HepG2 (cell line): ENCODE results near the gene ACSM3. TPM values are rescaled to one million over a fixed set of nuclear protein-coding genes. Genes with fewer than 3 reads are reported as not detected.

Experiments used
- BRD4 ChIP-seq: sonication (generic); formaldehyde crosslinking; IDR thresholded peaks from 2 replicates; pipeline ENCODE4 v1.4.0; 2020; ENCODE audit warnings: missing genetic modification reagents
- CAMTA2 ChIP-seq: sonication (generic); formaldehyde crosslinking; IDR thresholded peaks from 2 replicates; pipeline ENCODE4 v1.4.0; 2020; ENCODE audit warnings: mild to moderate bottlenecking, missing genetic modification reagents, borderline replicate concordance
- FOXC1 ChIP-seq: sonication (generic); formaldehyde crosslinking; IDR thresholded peaks from 2 replicates; pipeline ENCODE4 v1.8.0; 2022; ENCODE audit warnings: mild to moderate bottlenecking, missing genetic modification reagents, borderline replicate concordance
- GTF3A ChIP-seq: sonication (generic); formaldehyde crosslinking; conservative IDR thresholded peaks from 2 replicates; pipeline ENCODE4 v1.4.0; 2020; ENCODE audit warnings: mild to moderate bottlenecking, missing genetic modification reagents
- HES4 ChIP-seq: sonication (generic); formaldehyde crosslinking; IDR thresholded peaks from 2 replicates; pipeline ENCODE4 v1.9.0; 2021; ENCODE audit warnings: mild to moderate bottlenecking, missing genetic modification reagents, borderline replicate concordance
- KLF9 ChIP-seq: IDR thresholded peaks from 2 replicates; pipeline ENCODE4 v1.6.1; 2016; ENCODE audit warnings: low read depth
- MEIS1 ChIP-seq: sonication (generic); formaldehyde crosslinking; IDR thresholded peaks from 2 replicates; pipeline ENCODE4 v1.9.0; 2021; ENCODE audit warnings: mild to moderate bottlenecking, missing genetic modification reagents, moderate library complexity, borderline replicate concordance
- MLX ChIP-seq: IDR thresholded peaks from 2 replicates; pipeline ENCODE4 v1.6.1; 2016
- MTERF4 ChIP-seq: sonication (generic); formaldehyde crosslinking; IDR thresholded peaks from 2 replicates; pipeline ENCODE4 v1.8.0; 2023; ENCODE audit warnings: mild to moderate bottlenecking, missing genetic modification reagents
- MXD4 ChIP-seq: IDR thresholded peaks from 2 replicates; pipeline ENCODE4 v1.6.1; 2016; ENCODE audit warnings: mild to moderate bottlenecking, missing biosample characterization, missing genetic modification reagents
- MXI1 ChIP-seq: IDR thresholded peaks from 3 replicates; pipeline ENCODE4 v1.6.1; 2012; ENCODE audit warnings: low read depth, low read length, inconsistent platforms, borderline replicate concordance
- NCOR1 ChIP-seq: fragments of 200-600 bp; sonication (generic); IDR thresholded peaks from 2 replicates; pipeline ENCODE4 v1.7.0; 2017; ENCODE audit warnings: antibody characterized with exemption, low read length, borderline replicate concordance
- SCMH1 ChIP-seq: sonication (generic); formaldehyde crosslinking; IDR thresholded peaks from 2 replicates; pipeline ENCODE4 v1.9.0; 2021; ENCODE audit warnings: missing genetic modification reagents, mild to moderate bottlenecking, borderline replicate concordance
- SIN3A ChIP-seq: IDR thresholded peaks from 2 replicates; pipeline ENCODE4 v1.6.1; 2011; ENCODE audit warnings: low read depth, mild to moderate bottlenecking, control low read depth, low read length, borderline replicate concordance
- SIX1 ChIP-seq: sonication (generic); formaldehyde crosslinking; IDR thresholded peaks from 2 replicates; pipeline ENCODE4 v1.4.0; 2020; ENCODE audit warnings: missing genetic modification reagents, borderline replicate concordance
- ZBTB7A ChIP-seq: sonication (generic); formaldehyde crosslinking; IDR thresholded peaks from 2 replicates; pipeline ENCODE4 v1.8.0; 2022; ENCODE audit warnings: mild to moderate bottlenecking, missing genetic modification reagents
- ZFY ChIP-seq: sonication (generic); formaldehyde crosslinking; IDR thresholded peaks from 2 replicates; pipeline ENCODE4 v1.4.0; 2020; ENCODE audit warnings: missing genetic modification reagents
- ZNF160 ChIP-seq: sonication (generic); formaldehyde crosslinking; IDR thresholded peaks from 2 replicates; pipeline ENCODE4 v1.8.0; 2022; ENCODE audit warnings: mild to moderate bottlenecking, inconsistent platforms, missing genetic modification reagents
- ZNF232 ChIP-seq: sonication (generic); formaldehyde crosslinking; IDR thresholded peaks from 2 replicates; pipeline ENCODE4 v1.4.0; 2020; ENCODE audit warnings: missing genetic modification reagents, borderline replicate concordance
- ZNF564 ChIP-seq: sonication (generic); formaldehyde crosslinking; IDR thresholded peaks from 2 replicates; pipeline ENCODE4 v1.8.1; 2023; ENCODE audit warnings: mild to moderate bottlenecking, missing genetic modification reagents
- ZNF850 ChIP-seq: sonication (generic); formaldehyde crosslinking; conservative IDR thresholded peaks from 2 replicates; pipeline ENCODE4 v1.9.0; 2021; ENCODE audit warnings: mild to moderate bottlenecking, missing genetic modification reagents
- ZSCAN5A ChIP-seq: sonication (generic); formaldehyde crosslinking; IDR thresholded peaks from 2 replicates; pipeline ENCODE4 v1.8.0; 2022; ENCODE audit warnings: mild to moderate bottlenecking, missing genetic modification reagents, borderline replicate concordance
- polyA plus RNA-seq, 8 experiments: library from polyadenylated mRNA; depleted of rRNA in 3 of 8; stranded (reverse) in 7 of 8; unstranded in 1 of 8; fragments of >200 nt; fragmentation: Illumina TruSeq in 4 of 8; extraction: Trizol in 4 of 8; gene quantifications; 2 replicates each; pipeline versions ENCODE4 v1.2.1 to v1.2.3, GENCODE V29; 2011 to 2016; ENCODE audit warnings: low read depth in 4 of 8, missing spikeins in 1 of 8, mixed read lengths in 1 of 8; ENCODE audit not compliant: insufficient read depth in 1 of 8
- total RNA-seq, 5 experiments: library from RNA; depleted of rRNA; stranded (reverse); fragments of >200 nt; fragmentation: Illumina TruSeq; extraction: Trizol; gene quantifications; 2 replicates each; pipeline ENCODE4 v1.2.3, GENCODE V29; 2016; ENCODE audit warnings: low read depth in 1 of 5
- TF ChIP-seq, protein P1 (sequence below): sonication (generic); formaldehyde crosslinking; IDR thresholded peaks from 2 replicates; pipeline ENCODE4 v1.4.0; 2020; ENCODE audit warnings: missing genetic modification reagents, borderline replicate concordance

ACSM3 gene
- total and polyA plus RNA-seq, 2 of the 13 experiments (the other 11 are each of a cell fraction or from before 2014, with no cell fraction given), result 74.0 to 108 TPM

DNA sequence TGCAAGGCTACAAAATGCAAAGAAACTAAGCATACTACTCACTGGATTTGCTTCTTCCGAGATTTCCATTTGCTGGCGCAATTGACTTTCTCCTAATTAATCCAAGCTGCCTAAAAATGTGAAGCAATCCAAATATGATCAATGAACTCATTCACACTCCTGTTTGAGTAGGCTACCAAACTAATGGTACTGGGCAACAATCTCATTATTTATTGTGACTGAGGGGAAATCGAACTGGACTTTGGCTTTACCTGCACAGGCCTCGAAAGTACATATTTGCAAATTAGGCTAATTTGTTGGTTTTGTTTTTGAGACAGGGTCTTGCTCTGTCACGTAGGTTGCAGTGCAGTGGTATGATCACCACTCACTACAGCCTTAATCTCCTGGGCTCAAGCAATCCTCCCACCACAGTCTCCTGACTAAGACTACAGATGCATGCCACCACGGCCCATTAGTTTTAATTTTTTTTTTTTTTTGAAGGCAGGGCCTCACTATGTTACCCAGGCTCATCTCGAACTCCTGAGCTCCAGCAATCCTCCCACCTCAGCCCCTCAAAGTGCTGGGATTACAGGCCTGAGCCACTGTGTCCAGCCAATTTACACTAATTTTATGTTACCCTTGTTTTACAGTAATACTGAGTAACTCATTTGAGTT is 39.9 kb downstream of the ACSM3 start (continued):
- TF ChIP-seq SIX1 (CRISPR knock-in tag) (peak; percentile 32; the same call in 1 of the 2 replicates), SCMH1 (CRISPR knock-in tag) (no peak), SIN3A (no peak), ZNF564 (CRISPR knock-in tag) (peak; percentile 62; the same call in 1 of the 2 replicates), ZFY (CRISPR knock-in tag) (peak; percentile 65; the same call in 1 of the 2 replicates), KLF9 (peak; percentile 41; the same call in 1 of the 2 replicates), NCOR1 (peak; percentile 45; the same call in 1 of the 2 replicates), CAMTA2 (CRISPR knock-in tag) (peak; percentile 63; the same call in 1 of the 2 replicates), BRD4 (CRISPR knock-in tag) (peak; percentile 83; the same call in 1 of the 2 replicates), ZBTB7A (CRISPR knock-in tag) (peak; percentile 64; the same call in 1 of the 2 replicates), ZSCAN5A (CRISPR knock-in tag) (peak; percentile 93), MXI1 (no peak), MEIS1 (peak; percentile 87), MXD4 (no peak), ZNF850 (CRISPR knock-in tag) (no peak), ZNF232 (CRISPR knock-in tag) (0 out of 2 replicates have a peak, but pooled peaks have one; percentile 37), HES4 (CRISPR knock-in tag) (no peak), FOXC1 (CRISPR knock-in tag) (peak; percentile 66; the same call in 1 of the 2 replicates), GTF3A (CRISPR knock-in tag) (no peak), MTERF4 (CRISPR knock-in tag) (no peak; the same call in 1 of the 2 replicates), MLX (peak; percentile 65), ZNF160 (CRISPR knock-in tag) (peak; percentile 85)
- TF ChIP-seq, protein P1, sequence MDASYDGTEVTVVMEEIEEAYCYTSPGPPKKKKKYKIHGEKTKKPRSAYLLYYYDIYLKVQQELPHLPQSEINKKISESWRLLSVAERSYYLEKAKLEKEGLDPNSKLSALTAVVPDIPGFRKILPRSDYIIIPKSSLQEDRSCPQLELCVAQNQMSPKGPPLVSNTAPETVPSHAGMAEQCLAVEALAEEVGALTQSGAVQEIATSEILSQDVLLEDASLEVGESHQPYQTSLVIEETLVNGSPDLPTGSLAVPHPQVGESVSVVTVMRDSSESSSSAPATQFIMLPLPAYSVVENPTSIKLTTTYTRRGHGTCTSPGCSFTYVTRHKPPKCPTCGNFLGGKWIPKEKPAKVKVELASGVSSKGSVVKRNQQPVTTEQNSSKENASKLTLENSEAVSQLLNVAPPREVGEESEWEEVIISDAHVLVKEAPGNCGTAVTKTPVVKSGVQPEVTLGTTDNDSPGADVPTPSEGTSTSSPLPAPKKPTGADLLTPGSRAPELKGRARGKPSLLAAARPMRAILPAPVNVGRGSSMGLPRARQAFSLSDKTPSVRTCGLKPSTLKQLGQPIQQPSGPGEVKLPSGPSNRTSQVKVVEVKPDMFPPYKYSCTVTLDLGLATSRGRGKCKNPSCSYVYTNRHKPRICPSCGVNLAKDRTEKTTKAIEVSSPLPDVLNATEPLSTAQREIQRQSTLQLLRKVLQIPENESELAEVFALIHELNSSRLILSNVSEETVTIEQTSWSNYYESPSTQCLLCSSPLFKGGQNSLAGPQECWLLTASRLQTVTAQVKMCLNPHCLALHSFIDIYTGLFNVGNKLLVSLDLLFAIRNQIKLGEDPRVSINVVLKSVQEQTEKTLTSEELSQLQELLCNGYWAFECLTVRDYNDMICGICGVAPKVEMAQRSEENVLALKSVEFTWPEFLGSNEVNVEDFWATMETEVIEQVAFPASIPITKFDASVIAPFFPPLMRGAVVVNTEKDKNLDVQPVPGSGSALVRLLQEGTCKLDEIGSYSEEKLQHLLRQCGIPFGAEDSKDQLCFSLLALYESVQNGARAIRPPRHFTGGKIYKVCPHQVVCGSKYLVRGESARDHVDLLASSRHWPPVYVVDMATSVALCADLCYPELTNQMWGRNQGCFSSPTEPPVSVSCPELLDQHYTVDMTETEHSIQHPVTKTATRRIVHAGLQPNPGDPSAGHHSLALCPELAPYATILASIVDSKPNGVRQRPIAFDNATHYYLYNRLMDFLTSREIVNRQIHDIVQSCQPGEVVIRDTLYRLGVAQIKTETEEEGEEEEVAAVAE (CRISPR knock-in tag), result 0 out of 2 replicates have a peak, but pooled peaks have one; percentile 17
